Smooth muscle cell (in vitro differentiated cells): ENCODE measurements around the gene KDM4B. TPM values are rescaled to one million over a fixed set of nuclear protein-coding genes. Genes with fewer than 3 reads are reported as not detected.
A peak's percentile ranks its signal among the peaks of the same experiment; 100 is the strongest.

Experiments used
- DNase-seq: peaks from one replicate; lab custom pipeline; 2025; ENCODE audit not compliant: unreplicated experiment; lab: John Stamatoyannopoulos, UW
- H2AFZ ChIP-seq: fragments of 200-600 bp; sonication (generic); 2 replicates; pipeline ENCODE4 v1.6.0; 2016; ENCODE audit warnings: antibody characterized with exemption, low read depth, mild to moderate bottlenecking
- H3F3A ChIP-seq: fragments of 200-600 bp; sonication (generic); 2 replicates; pipeline ENCODE4 v1.6.0; 2017; ENCODE audit warnings: antibody characterized with exemption, low read depth
- H3K27ac ChIP-seq: fragments of 200-600 bp; sonication (generic); 2 replicates; pipeline ENCODE4 v1.5.1; 2016; ENCODE audit warnings: low read depth, mild to moderate bottlenecking
- H3K27me3 ChIP-seq: fragments of 200-600 bp; sonication (generic); 2 replicates; pipeline ENCODE4 v1.6.1; 2016; ENCODE audit warnings: low read depth, mild to moderate bottlenecking
- H3K36me3 ChIP-seq: fragments of 200-600 bp; sonication (generic); 2 replicates; pipeline ENCODE4 v1.5.1; 2016; ENCODE audit warnings: low read depth
- H3K4me1 ChIP-seq: fragments of 200-600 bp; sonication (generic); 2 replicates; pipeline ENCODE4 v1.5.1; 2016; ENCODE audit warnings: low read depth
- H3K4me2 ChIP-seq: fragments of 200-600 bp; sonication (generic); 2 replicates; pipeline ENCODE4 v1.6.0; 2016; ENCODE audit warnings: mild to moderate bottlenecking
- H3K4me3 ChIP-seq: fragments of 200-600 bp; sonication (generic); 2 replicates; pipeline ENCODE4 v1.5.1; 2016; ENCODE audit warnings: mild to moderate bottlenecking
- H3K79me2 ChIP-seq: fragments of 200-600 bp; sonication (generic); 2 replicates; pipeline ENCODE4 v1.6.0; 2016; ENCODE audit warnings: low read depth, mild to moderate bottlenecking
- H3K9ac ChIP-seq: fragments of 200-600 bp; sonication (generic); 2 replicates; pipeline ENCODE4 v1.6.0; 2016; ENCODE audit warnings: low read depth
- H3K9me3 ChIP-seq: fragments of 200-600 bp; sonication (generic); replicated peaks from 2 replicates; pipeline ENCODE4 v1.5.1; 2016; ENCODE audit warnings: low read depth
- H4K20me1 ChIP-seq: fragments of 200-600 bp; sonication (generic); 2 replicates; pipeline ENCODE4 v1.6.0; 2016; ENCODE audit warnings: low read depth
- CTCF ChIP-seq: fragments of 200-600 bp; sonication (generic); IDR thresholded peaks from 2 replicates; pipeline ENCODE4 v1.5.1; 2017; ENCODE audit warnings: borderline replicate concordance, mild to moderate bottlenecking, antibody characterized with exemption; ENCODE audit not compliant: insufficient read depth, poor library complexity, severe bottlenecking
- WGBS: methylation state at CpG from one replicate; pipeline ENCODE4 v1.1.7; 2016; ENCODE audit warnings: low lambda C conversion rate; 5-methylcytosine and 5-hydroxymethylcytosine counted together
- polyA plus RNA-seq: library from polyadenylated mRNA; unstranded; fragments of >200 nt; fragmentation: Nextera tagmentation; extraction: Ambion mirVana; gene quantifications from 2 replicates; pipeline ENCODE4 v1.2.1, GENCODE V29; 2016
- total RNA-seq: library from RNA; depleted of rRNA; stranded (reverse); fragments of >200 nt; gene quantifications from 2 replicates; pipeline ENCODE4 v1.2.3, GENCODE V29; 2014

Gene KDM4B
- total and polyA plus RNA-seq, 2 experiments from 2014 or later: 27.9 to 32.3 TPM

- DNase-seq: no peak
- H3K9me3 ChIP-seq: no peaks in the 10 kb centered on the region
- H3K4me3 ChIP-seq: no peak overlapping the region
- H3K4me1 ChIP-seq: peaks cover 14% of the 10 kb centered on the region
- no peak overlapping the region for H3K9ac ChIP-seq
- no peaks in the 10 kb centered on the region for H3K27me3 ChIP-seq
- no peaks in the 10 kb centered on the region for H4K20me1 ChIP-seq
- no peak overlapping the region for H2AFZ ChIP-seq
- H3K36me3 ChIP-seq: no peaks in the 10 kb centered on the region
- TF ChIP-seq CTCF: no peak
- no peaks in the 10 kb centered on the region for H3K79me2 ChIP-seq
- H3K27ac ChIP-seq: no peak overlapping the region
- no peaks in the 10 kb centered on the region for H3F3A ChIP-seq
- H3K4me2 ChIP-seq: no peak overlapping the region
Observed at GRCh38 chr19:5166262-5166661, 197.3 kb downstream of the KDM4B start.

GRCh38 chr19:5170329-5170745 is 201.4 kb downstream of the KDM4B start:
- Histone ChIP-seq H2AFZ (no peak overlapping the region), H3K9me3 (no peaks in the 10 kb centered on the region), H3K27ac (no peak overlapping the region), H3K9ac (no peak overlapping the region), H3K4me1 (no peaks in the 10 kb centered on the region), H3K4me2 (no peak overlapping the region), H3K4me3 (no peak overlapping the region), H3F3A (no peaks in the 10 kb centered on the region), H3K79me2 (no peaks in the 10 kb centered on the region), H3K36me3 (no peaks in the 10 kb centered on the region), H4K20me1 (no peaks in the 10 kb centered on the region), H3K27me3 (no peaks in the 10 kb centered on the region)
- DNase-seq: no peak
- WGBS: 61% methylated on average over 4 of the region's 4 CpGs
- TF ChIP-seq CTCF: peak; percentile 65

- Histone ChIP-seq H3K9me3 (no peaks in the 10 kb centered on the region), H4K20me1 (no peaks in the 10 kb centered on the region), H3K4me1 (no peaks in the 10 kb centered on the region), H3K79me2 (no peaks in the 10 kb centered on the region), H3K4me3 (no peak overlapping the region), H3K9ac (no peak overlapping the region), H3K27me3 (no peaks in the 10 kb centered on the region), H3F3A (no peaks in the 10 kb centered on the region), H2AFZ (no peak overlapping the region), H3K27ac (no peak overlapping the region), H3K4me2 (no peak overlapping the region), H3K36me3 (no peaks in the 10 kb centered on the region)
- DNase-seq: no peak
- WGBS: 62% methylated on average over 9 of the region's 9 CpGs
- no peak for TF ChIP-seq CTCF
Observed at GRCh38 chr19:5171711-5172110, 202.8 kb downstream of the KDM4B start.

- no peak for TF ChIP-seq CTCF
- Histone ChIP-seq H4K20me1 (no peaks in the 10 kb centered on the region), H3K9ac (no peak overlapping the region), H3K36me3 (no peaks in the 10 kb centered on the region), H2AFZ (no peak overlapping the region), H3K27ac (peak overlapping the region; percentile 81), H3K4me3 (no peak overlapping the region), H3K79me2 (no peaks in the 10 kb centered on the region), H3K4me1 (no peaks in the 10 kb centered on the region), H3K9me3 (no peaks in the 10 kb centered on the region), H3K4me2 (no peak overlapping the region), H3K27me3 (no peaks in the 10 kb centered on the region), H3F3A (no peaks in the 10 kb centered on the region)
- DNase-seq: no peak
- WGBS: 45% methylated on average over 8 of the region's 8 CpGs
Observed at GRCh38 chr19:5172859-5173630, 204.1 kb downstream of the KDM4B start.
